ENCODE measurements around the gene VIPR2.

- TF ChIP-seq, protein P1, sequence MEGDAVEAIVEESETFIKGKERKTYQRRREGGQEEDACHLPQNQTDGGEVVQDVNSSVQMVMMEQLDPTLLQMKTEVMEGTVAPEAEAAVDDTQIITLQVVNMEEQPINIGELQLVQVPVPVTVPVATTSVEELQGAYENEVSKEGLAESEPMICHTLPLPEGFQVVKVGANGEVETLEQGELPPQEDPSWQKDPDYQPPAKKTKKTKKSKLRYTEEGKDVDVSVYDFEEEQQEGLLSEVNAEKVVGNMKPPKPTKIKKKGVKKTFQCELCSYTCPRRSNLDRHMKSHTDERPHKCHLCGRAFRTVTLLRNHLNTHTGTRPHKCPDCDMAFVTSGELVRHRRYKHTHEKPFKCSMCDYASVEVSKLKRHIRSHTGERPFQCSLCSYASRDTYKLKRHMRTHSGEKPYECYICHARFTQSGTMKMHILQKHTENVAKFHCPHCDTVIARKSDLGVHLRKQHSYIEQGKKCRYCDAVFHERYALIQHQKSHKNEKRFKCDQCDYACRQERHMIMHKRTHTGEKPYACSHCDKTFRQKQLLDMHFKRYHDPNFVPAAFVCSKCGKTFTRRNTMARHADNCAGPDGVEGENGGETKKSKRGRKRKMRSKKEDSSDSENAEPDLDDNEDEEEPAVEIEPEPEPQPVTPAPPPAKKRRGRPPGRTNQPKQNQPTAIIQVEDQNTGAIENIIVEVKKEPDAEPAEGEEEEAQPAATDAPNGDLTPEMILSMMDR (conservative IDR thresholded peaks at IDR 0.05), result no peak
- no peak for TF ChIP-seq ZFX (IDR thresholded peaks at IDR 0.05)
Measured at GRCh38 chr7:159012353-159013069, 132.2 kb downstream of the VIPR2 start.
